Neural cell (in vitro differentiated cells): Measurements from ENCODE around the gene ZCCHC17.
"Not testable (repeated sequence)": the region's sequence is repeated elsewhere in the genome, so short reads cannot be mapped to it uniquely, and the experiment has no call there.

ENCODE experiments used
- CTCF ChIP-seq: fragments of 450-650 bp; IDR thresholded peaks from 2 replicates; pipeline ENCODE4 v1.5.1; 2014; ENCODE audit warnings: antibody characterized with exemption, mild to moderate bottlenecking, moderate library complexity; ENCODE audit not compliant: poor library complexity, severe bottlenecking
- EZH2 ChIP-seq: fragments of 200-600, 300-800 bp; shearing (Covaris generic), sonication (generic); IDR thresholded peaks from 2 replicates; pipeline ENCODE4 v1.6.1; 2014; ENCODE audit warnings: antibody characterized with exemption, low read length, borderline replicate concordance, mild to moderate bottlenecking; ENCODE audit not compliant: insufficient read depth, poor library complexity, severe bottlenecking
- MXI1 ChIP-seq: fragments of 450-650 bp; conservative IDR thresholded peaks from 2 replicates; pipeline ENCODE4 v1.6.1; 2014; ENCODE audit warnings: antibody characterized with exemption, mild to moderate bottlenecking; ENCODE audit not compliant: poor library complexity, severe bottlenecking
- POLR2AphosphoS5 ChIP-seq: IDR thresholded peaks from 2 replicates; pipeline ENCODE4 v1.6.1; 2012
- RAD21 ChIP-seq: fragments of 450-650 bp; conservative IDR thresholded peaks from 2 replicates; pipeline ENCODE4 v1.6.1; 2014; ENCODE audit warnings: antibody characterized with exemption, mild to moderate bottlenecking, moderate library complexity
- TAF1 ChIP-seq: IDR thresholded peaks from 2 replicates; pipeline ENCODE4 v1.6.1; 2012; ENCODE audit warnings: low read depth

DNA sequence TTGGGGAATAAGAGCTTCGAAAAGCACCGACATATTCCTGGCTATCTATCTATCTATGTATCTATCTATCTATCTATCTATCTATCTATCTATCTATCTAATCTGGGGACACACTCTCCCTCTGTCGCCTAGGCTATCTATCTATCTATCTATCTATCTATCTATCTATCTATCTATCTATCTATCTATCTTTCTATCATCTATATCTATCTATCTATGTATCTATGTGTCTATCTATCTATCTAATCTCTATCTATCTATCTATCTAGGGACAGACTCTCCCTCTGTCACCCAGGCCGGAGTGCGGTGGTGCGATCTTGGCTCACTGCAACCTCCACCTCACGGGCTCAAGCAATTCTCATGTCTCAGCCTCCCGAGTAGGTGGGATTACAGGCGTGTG lies 14.4 kb upstream of the ZCCHC17 start:
- TF ChIP-seq MXI1, CTCF, RAD21, TAF1, EZH2, POLR2AphosphoS5: not testable (repeated sequence)
